HepG2 (cell line): ENCODE measurements around the gene VAV2. TPM values are rescaled to one million over a fixed set of nuclear protein-coding genes. Genes with fewer than 3 reads are reported as not detected.

Source experiments
- BRCA1 ChIP-seq: sonication (generic); formaldehyde crosslinking; IDR thresholded peaks from 2 replicates; pipeline ENCODE4 v1.4.0; 2020; ENCODE audit warnings: missing genetic modification reagents
- ELF3 ChIP-seq: IDR thresholded peaks from 2 replicates; pipeline ENCODE4 v1.6.1; 2016; ENCODE audit warnings: missing genetic modification reagents, missing compliant biosample characterization
- ESRRA ChIP-seq: sonication (generic); formaldehyde crosslinking; IDR thresholded peaks from 2 replicates; pipeline ENCODE4 v1.5.1; 2020; ENCODE audit warnings: mild to moderate bottlenecking, low read depth, missing genetic modification reagents
- IRX3 ChIP-seq: sonication (generic); formaldehyde crosslinking; IDR thresholded peaks from 2 replicates; pipeline ENCODE4 v1.8.1; 2023; ENCODE audit warnings: mild to moderate bottlenecking, low read depth, missing genetic modification reagents, borderline replicate concordance
- KLF11 ChIP-seq: IDR thresholded peaks from 2 replicates; pipeline ENCODE4 v1.6.1; 2016; ENCODE audit warnings: missing compliant biosample characterization
- KLF12 ChIP-seq: sonication (generic); formaldehyde crosslinking; IDR thresholded peaks from 2 replicates; pipeline ENCODE4 v1.4.0; 2020; ENCODE audit warnings: missing genetic modification reagents, borderline replicate concordance
- KMT2B ChIP-seq: IDR thresholded peaks from 2 replicates; pipeline ENCODE4 v1.6.1; 2016; ENCODE audit warnings: missing genetic modification reagents, missing compliant biosample characterization
- MAF1 ChIP-seq: sonication (generic); formaldehyde crosslinking; IDR thresholded peaks from 2 replicates; pipeline ENCODE4 v1.5.0; 2020; ENCODE audit warnings: missing genetic modification reagents, borderline replicate concordance
- MED1 ChIP-seq: sonication (generic); formaldehyde crosslinking; IDR thresholded peaks from 2 replicates; pipeline ENCODE4 v1.4.0; 2020; ENCODE audit warnings: missing genetic modification reagents
- MED13 ChIP-seq: sonication (generic); formaldehyde crosslinking; IDR thresholded peaks from 2 replicates; pipeline ENCODE4 v1.5.0; 2020; ENCODE audit warnings: missing genetic modification reagents
- NFYB ChIP-seq: sonication (generic); formaldehyde crosslinking; IDR thresholded peaks from 2 replicates; pipeline ENCODE4 v1.4.0; 2020; ENCODE audit warnings: missing genetic modification reagents
- RBM39 ChIP-seq: fragments of 200-400 bp; formaldehyde crosslinking; IDR thresholded peaks from one replicate; pipeline ENCODE4 v1.6.1; 2018; ENCODE audit warnings: antibody characterized with exemption, mild to moderate bottlenecking, low read depth, low read length; ENCODE audit not compliant: poor library complexity, severe bottlenecking
- SALL1 ChIP-seq: sonication (generic); formaldehyde crosslinking; IDR thresholded peaks from 2 replicates; pipeline ENCODE4 v1.8.0; 2022; ENCODE audit warnings: mild to moderate bottlenecking, missing genetic modification reagents
- SATB2 ChIP-seq: sonication (generic); formaldehyde crosslinking; IDR thresholded peaks from 2 replicates; pipeline ENCODE4 v1.5.0; 2020; ENCODE audit warnings: missing genetic modification reagents
- SIX4 ChIP-seq: sonication (generic); formaldehyde crosslinking; IDR thresholded peaks from 2 replicates; pipeline ENCODE4 v1.4.0; 2020; ENCODE audit warnings: missing genetic modification reagents
- SOX13 ChIP-seq, 3 experiments: fragments of 450-650 bp in 1 of 3; sonication (generic) in 1 of 3; formaldehyde crosslinking in 1 of 3; IDR thresholded peaks in 2 of 3; conservative IDR thresholded peaks in 1 of 3; 2 replicates each; pipeline versions ENCODE4 v1.5.0 to v1.6.1; 2016 to 2020; ENCODE audit warnings: antibody characterized with exemption in 1 of 3, mild to moderate bottlenecking in 1 of 3, missing compliant biosample characterization in 1 of 3, missing genetic modification reagents in 1 of 3, moderate library complexity in 1 of 3
- TOE1 ChIP-seq: sonication (generic); formaldehyde crosslinking; IDR thresholded peaks from 2 replicates; pipeline ENCODE4 v1.4.0; 2020; ENCODE audit warnings: mild to moderate bottlenecking, missing genetic modification reagents
- YEATS2 ChIP-seq: sonication (generic); formaldehyde crosslinking; IDR thresholded peaks from 2 replicates; pipeline ENCODE4 v1.4.0; 2020; ENCODE audit warnings: missing genetic modification reagents, borderline replicate concordance
- YEATS4 ChIP-seq: sonication (generic); formaldehyde crosslinking; IDR thresholded peaks from 2 replicates; pipeline ENCODE4 v1.4.0; 2020; ENCODE audit warnings: missing genetic modification reagents, borderline replicate concordance
- ZBTB1 ChIP-seq: sonication (generic); formaldehyde crosslinking; IDR thresholded peaks from 2 replicates; pipeline ENCODE4 v1.4.0; 2020; ENCODE audit warnings: missing genetic modification reagents, borderline replicate concordance
- ZMYM3 ChIP-seq: sonication (generic); formaldehyde crosslinking; IDR thresholded peaks from 2 replicates; pipeline ENCODE4 v1.5.1; 2020; ENCODE audit warnings: mild to moderate bottlenecking, missing genetic modification reagents
- ZNF17 ChIP-seq: sonication (generic); formaldehyde crosslinking; IDR thresholded peaks from 2 replicates; pipeline ENCODE4 v1.5.0; 2020; ENCODE audit warnings: mild to moderate bottlenecking, missing genetic modification reagents
- ZNF230 ChIP-seq: sonication (generic); formaldehyde crosslinking; IDR thresholded peaks from 2 replicates; pipeline ENCODE4 v1.4.0; 2020; ENCODE audit warnings: mild to moderate bottlenecking, missing genetic modification reagents
- ZNF235 ChIP-seq: sonication (generic); formaldehyde crosslinking; IDR thresholded peaks from 2 replicates; pipeline ENCODE4 v1.8.1; 2023; ENCODE audit warnings: mild to moderate bottlenecking, missing genetic modification reagents, borderline replicate concordance
- ZNF331 ChIP-seq: sonication (generic); formaldehyde crosslinking; IDR thresholded peaks from 2 replicates; pipeline ENCODE4 v1.4.0; 2020; ENCODE audit warnings: missing genetic modification reagents
- ZNF33B ChIP-seq: sonication (generic); formaldehyde crosslinking; IDR thresholded peaks from 2 replicates; pipeline ENCODE4 v1.5.1; 2020; ENCODE audit warnings: mild to moderate bottlenecking, missing genetic modification reagents
- ZNF367 ChIP-seq: sonication (generic); formaldehyde crosslinking; IDR thresholded peaks from 2 replicates; pipeline ENCODE4 v1.4.0; 2020; ENCODE audit warnings: missing genetic modification reagents, borderline replicate concordance
- ZNF441 ChIP-seq: sonication (generic); formaldehyde crosslinking; IDR thresholded peaks from 2 replicates; pipeline ENCODE4 v1.7.0; 2021; ENCODE audit warnings: missing genetic modification reagents, borderline replicate concordance
- ZNF740 ChIP-seq: sonication (generic); formaldehyde crosslinking; IDR thresholded peaks from 2 replicates; pipeline ENCODE4 v1.4.0; 2020; ENCODE audit warnings: missing genetic modification reagents
- ZNF792 ChIP-seq: IDR thresholded peaks from 2 replicates; pipeline ENCODE4 v1.6.1; 2016
- ZSCAN22 ChIP-seq: sonication (generic); formaldehyde crosslinking; IDR thresholded peaks from 2 replicates; pipeline ENCODE4 v1.4.0; 2020; ENCODE audit warnings: mild to moderate bottlenecking, missing genetic modification reagents
- ZSCAN25 ChIP-seq: sonication (generic); formaldehyde crosslinking; IDR thresholded peaks from 2 replicates; pipeline ENCODE4 v1.8.0; 2022; ENCODE audit warnings: mild to moderate bottlenecking, missing genetic modification reagents
- polyA plus RNA-seq, 8 experiments: library from polyadenylated mRNA; depleted of rRNA in 3 of 8; stranded (reverse) in 7 of 8; unstranded in 1 of 8; fragments of >200 nt; fragmentation: Illumina TruSeq in 4 of 8; extraction: Trizol in 4 of 8; gene quantifications; 2 replicates each; pipeline versions ENCODE4 v1.2.1 to v1.2.3, GENCODE V29; 2011 to 2016; ENCODE audit warnings: low read depth in 4 of 8, missing spikeins in 1 of 8, mixed read lengths in 1 of 8; ENCODE audit not compliant: insufficient read depth in 1 of 8
- total RNA-seq, 5 experiments: library from RNA; depleted of rRNA; stranded (reverse); fragments of >200 nt; fragmentation: Illumina TruSeq; extraction: Trizol; gene quantifications; 2 replicates each; pipeline ENCODE4 v1.2.3, GENCODE V29; 2016; ENCODE audit warnings: low read depth in 1 of 5
- TF ChIP-seq, protein P1 (sequence below): sonication (generic); formaldehyde crosslinking; IDR thresholded peaks from 2 replicates; pipeline ENCODE4 v1.4.0; 2020; ENCODE audit warnings: missing genetic modification reagents

VAV2 gene
- total and polyA plus RNA-seq, 2 of the 13 experiments (the other 11 are each of a cell fraction or from before 2014, with no cell fraction given), result 22.5 to 22.9 TPM

DNA sequence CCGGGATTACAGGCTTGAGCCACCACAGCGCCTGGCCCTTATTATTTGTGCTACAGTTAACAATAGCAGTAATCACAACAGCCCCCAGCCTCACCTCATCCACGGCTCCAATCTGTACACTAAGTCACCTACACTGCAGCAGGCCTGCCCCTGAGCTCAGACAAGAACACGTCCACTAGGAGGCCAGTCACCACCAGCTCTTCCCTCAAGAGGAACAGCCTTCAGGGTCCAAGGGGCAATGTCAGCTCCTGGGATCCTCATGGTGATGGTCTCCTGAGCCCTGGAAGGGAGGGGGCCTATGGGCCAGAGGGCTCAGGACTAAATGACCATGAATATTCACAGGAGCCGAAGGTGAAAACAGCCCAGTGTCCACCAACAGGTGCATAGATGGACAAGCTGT, 67.7 kb downstream of the VAV2 start (continued):
- no peak for TF ChIP-seq SOX13 (IDR thresholded peaks at IDR 0.05)
- 0 out of 4 replicates have a peak, but pooled peaks of 1 of the 2 experiments have one; percentile 12 for TF ChIP-seq SOX13 (CRISPR knock-in tag; conservative IDR thresholded peaks at IDR 0.05 in 1 of 2, IDR thresholded peaks at IDR 0.05 in 1 of 2)
- no peak for TF ChIP-seq ELF3 (CRISPR knock-in tag)
- no peak for TF ChIP-seq YEATS4 (CRISPR knock-in tag)
- no peak for TF ChIP-seq ZNF235 (CRISPR knock-in tag)
- TF ChIP-seq ZNF792 (CRISPR knock-in tag), result no peak
- TF ChIP-seq ZNF33B (CRISPR knock-in tag), result 0 out of 2 replicates have a peak, but pooled peaks have one; percentile 22
- no peak for TF ChIP-seq MAF1
- TF ChIP-seq ZNF367 (CRISPR knock-in tag), result no peak
- no peak for TF ChIP-seq ZSCAN22
- no peak for TF ChIP-seq RBM39
- TF ChIP-seq ZMYM3 (CRISPR knock-in tag), result peak; percentile 59; the same call in 1 of the 2 replicates
- TF ChIP-seq ZNF740, result no peak
- TF ChIP-seq SIX4, result no peak
- no peak for TF ChIP-seq IRX3 (CRISPR knock-in tag)
- no peak for TF ChIP-seq ZNF230 (CRISPR knock-in tag)
- TF ChIP-seq, protein P1, sequence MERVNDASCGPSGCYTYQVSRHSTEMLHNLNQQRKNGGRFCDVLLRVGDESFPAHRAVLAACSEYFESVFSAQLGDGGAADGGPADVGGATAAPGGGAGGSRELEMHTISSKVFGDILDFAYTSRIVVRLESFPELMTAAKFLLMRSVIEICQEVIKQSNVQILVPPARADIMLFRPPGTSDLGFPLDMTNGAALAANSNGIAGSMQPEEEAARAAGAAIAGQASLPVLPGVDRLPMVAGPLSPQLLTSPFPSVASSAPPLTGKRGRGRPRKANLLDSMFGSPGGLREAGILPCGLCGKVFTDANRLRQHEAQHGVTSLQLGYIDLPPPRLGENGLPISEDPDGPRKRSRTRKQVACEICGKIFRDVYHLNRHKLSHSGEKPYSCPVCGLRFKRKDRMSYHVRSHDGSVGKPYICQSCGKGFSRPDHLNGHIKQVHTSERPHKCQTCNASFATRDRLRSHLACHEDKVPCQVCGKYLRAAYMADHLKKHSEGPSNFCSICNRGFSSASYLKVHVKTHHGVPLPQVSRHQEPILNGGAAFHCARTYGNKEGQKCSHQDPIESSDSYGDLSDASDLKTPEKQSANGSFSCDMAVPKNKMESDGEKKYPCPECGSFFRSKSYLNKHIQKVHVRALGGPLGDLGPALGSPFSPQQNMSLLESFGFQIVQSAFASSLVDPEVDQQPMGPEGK (CRISPR knock-in tag), result no peak; the same call in 1 of the 2 replicates
- no peak for TF ChIP-seq KLF12 (CRISPR knock-in tag)
- TF ChIP-seq ZSCAN25 (CRISPR knock-in tag), result peak; percentile 87
- no peak for TF ChIP-seq KMT2B (CRISPR knock-in tag)
- no peak for TF ChIP-seq SATB2 (CRISPR knock-in tag)
- TF ChIP-seq KLF11 (CRISPR knock-in tag), result no peak
- TF ChIP-seq ESRRA (CRISPR knock-in tag), result 0 out of 2 replicates have a peak, but pooled peaks have one; percentile 30
- no peak for TF ChIP-seq MED13 (CRISPR knock-in tag)
- no peak for TF ChIP-seq ZNF17 (CRISPR knock-in tag)
- no peak for TF ChIP-seq TOE1
- TF ChIP-seq ZNF331 (CRISPR knock-in tag), result no peak
- TF ChIP-seq NFYB, result no peak
- TF ChIP-seq YEATS2, result no peak
- no peak for TF ChIP-seq BRCA1 (CRISPR knock-in tag)
- peak; percentile 41; the same call in 1 of the 2 replicates for TF ChIP-seq MED1 (CRISPR knock-in tag)
- no peak for TF ChIP-seq ZBTB1 (CRISPR knock-in tag)
- TF ChIP-seq SALL1 (CRISPR knock-in tag), result peak; percentile 64
- no peak for TF ChIP-seq ZNF441
